ENCODE results near the gene CADM1.

The CADM1 gene

GRCh38 chr11:115167456-115167855, 336.8 kb downstream of the CADM1 start:
- DNase-seq, result no peak

- DNase-seq, result no peak
These were observed 337.4 kb downstream of the CADM1 start for GRCh38 chr11:115166820-115167219.

- no peak for DNase-seq
These were observed 339.4 kb downstream of the CADM1 start for GRCh38 chr11:115164774-115165173.

GRCh38 chr11:115162919-115163318, 341.3 kb downstream of the CADM1 start:
- no peak for DNase-seq

GRCh38 chr11:115161876-115162275, 342.3 kb downstream of the CADM1 start:
- no peak for DNase-seq

GRCh38 chr11:115159207-115159606, 345.0 kb downstream of the CADM1 start:
- no peak for DNase-seq

GRCh38 chr11:115158053-115158452, 346.2 kb downstream of the CADM1 start:
- DNase-seq, result no peak

GRCh38 chr11:115157247-115157646, 347.0 kb downstream of the CADM1 start:
- DNase-seq, result no peak

- no peak for DNase-seq
These were observed 348.2 kb downstream of the CADM1 start for GRCh38 chr11:115155978-115156377.

GRCh38 chr11:115155320-115155719, 348.9 kb downstream of the CADM1 start:
- DNase-seq, result no peak

- no peak for DNase-seq
These were observed 349.9 kb downstream of the CADM1 start for GRCh38 chr11:115154355-115154736.

- DNase-seq, result no peak
These were observed 350.4 kb downstream of the CADM1 start for GRCh38 chr11:115153731-115154354.

GRCh38 chr11:115153135-115153534, 351.1 kb downstream of the CADM1 start:
- DNase-seq, result no peak

GRCh38 chr11:115151010-115151409, 353.2 kb downstream of the CADM1 start:
- no peak for DNase-seq

- DNase-seq, result no peak
These were observed 355.5 kb downstream of the CADM1 start for GRCh38 chr11:115148691-115149090.

GRCh38 chr11:115148101-115148500, 356.1 kb downstream of the CADM1 start:
- no peak for DNase-seq

GRCh38 chr11:115147243-115147807, 356.9 kb downstream of the CADM1 start:
- no peak for DNase-seq

- no peak for DNase-seq
These were observed 357.8 kb downstream of the CADM1 start for GRCh38 chr11:115146425-115146824.

- no peak for DNase-seq
These were observed 358.9 kb downstream of the CADM1 start for GRCh38 chr11:115145324-115145723.

- no peak for DNase-seq
These were observed 359.3 kb downstream of the CADM1 start for GRCh38 chr11:115144914-115145313.

- no peak for DNase-seq
These were observed 360.2 kb downstream of the CADM1 start for GRCh38 chr11:115144014-115144413.

- no peak for DNase-seq
These were observed 362.7 kb downstream of the CADM1 start for GRCh38 chr11:115141231-115142114.

- DNase-seq, result no peak
These were observed 368.3 kb downstream of the CADM1 start for GRCh38 chr11:115135936-115136335.

GRCh38 chr11:115134926-115135325, 369.3 kb downstream of the CADM1 start:
- DNase-seq, result no peak

Data from activated CD4-positive, alpha-beta T cell treated with anti-CD3 and anti-CD28 coated beads for 1 hour (primary cell).